GM23248 (cell line): ENCODE results near the gene WDR45. TPM values are rescaled to one million over a fixed set of nuclear protein-coding genes. Genes with fewer than 3 reads are reported as not detected.

Experiments
- DNase-seq: peaks from one replicate; pipeline ENCODE4 v3.0.0-alpha.2; 2015
- H2AFZ ChIP-seq: fragments of 200-600 bp; sonication (generic); 2 replicates; pipeline ENCODE4 v1.6.1; 2016; ENCODE audit warnings: antibody characterized with exemption
- H3F3A ChIP-seq: fragments of 200-600 bp; sonication (generic); 2 replicates; pipeline ENCODE4 v1.6.1; 2016; ENCODE audit warnings: mild to moderate bottlenecking, antibody characterized with exemption, mixed run types; ENCODE audit not compliant: insufficient read depth
- H3K27ac ChIP-seq: fragments of 200-600 bp; sonication (generic); 2 replicates; pipeline ENCODE4 v1.5.1; 2016; ENCODE audit warnings: mild to moderate bottlenecking
- H3K27me3 ChIP-seq: fragments of 200-600 bp; sonication (generic); replicated peaks from 2 replicates; pipeline ENCODE4 v1.6.1; 2016; ENCODE audit warnings: mild to moderate bottlenecking; ENCODE audit not compliant: insufficient read depth
- H3K36me3 ChIP-seq: fragments of 200-600 bp; sonication (generic); 2 replicates; pipeline ENCODE4 v1.6.1; 2016; ENCODE audit warnings: low read depth, mild to moderate bottlenecking
- H3K4me1 ChIP-seq: fragments of 200-600 bp; sonication (generic); 2 replicates; pipeline ENCODE4 v1.6.1; 2016; ENCODE audit warnings: mild to moderate bottlenecking; ENCODE audit not compliant: insufficient read depth
- H3K4me2 ChIP-seq: fragments of 200-600 bp; sonication (generic); one replicate; pipeline ENCODE4 v1.6.1; 2016; ENCODE audit warnings: mild to moderate bottlenecking; ENCODE audit not compliant: unreplicated experiment
- H3K4me3 ChIP-seq: fragments of 200-600 bp; sonication (generic); 2 replicates; pipeline ENCODE4 v1.5.1; 2016; ENCODE audit warnings: mild to moderate bottlenecking
- H3K79me2 ChIP-seq: fragments of 200-600 bp; sonication (generic); 2 replicates; pipeline ENCODE4 v1.6.1; 2016; ENCODE audit warnings: mild to moderate bottlenecking; ENCODE audit not compliant: insufficient read depth
- H3K9ac ChIP-seq: fragments of 200-600 bp; sonication (generic); 2 replicates; pipeline ENCODE4 v1.6.1; 2016; ENCODE audit warnings: mild to moderate bottlenecking
- H3K9me2 ChIP-seq: fragments of 200-600 bp; sonication (generic); 2 replicates; pipeline ENCODE4 v1.6.1; 2016; ENCODE audit warnings: mixed run types, mild to moderate bottlenecking, moderate library complexity; ENCODE audit not compliant: insufficient read depth
- H3K9me3 ChIP-seq: fragments of 200-600 bp; sonication (generic); one replicate; pipeline ENCODE4 v1.6.1; 2017; ENCODE audit warnings: low read depth
- H4K20me1 ChIP-seq: fragments of 200-600 bp; sonication (generic); 2 replicates; pipeline ENCODE4 v1.6.0; 2016; ENCODE audit not compliant: insufficient read depth
- EZH2 ChIP-seq: fragments of 200-600 bp; sonication (generic); IDR thresholded peaks from 2 replicates; pipeline ENCODE4 v1.6.1; 2018; ENCODE audit warnings: antibody characterized with exemption, mild to moderate bottlenecking; ENCODE audit not compliant: insufficient read depth, poor library complexity, severe bottlenecking
- EZH2phosphoT487 ChIP-seq: fragments of 200-600 bp; sonication (generic); IDR thresholded peaks from 2 replicates; pipeline ENCODE4 v1.6.1; 2018; ENCODE audit warnings: antibody characterized with exemption, moderate library complexity, mild to moderate bottlenecking, low read depth; ENCODE audit not compliant: insufficient read depth
- WGBS, 2 experiments: methylation state at CpG; one replicate each; pipeline ENCODE4 v1.1.6; 2015 to 2017; ENCODE audit warnings: low lambda C conversion rate in 2 of 2, low coverage in 1 of 2; ENCODE audit errors: missing lambda C conversion rate in 2 of 2; 5-methylcytosine and 5-hydroxymethylcytosine counted together
- in situ Hi-C: fragments of 300-500 bp; cut with MboI; formaldehyde crosslinking; loops from 2 replicates; pipeline ENCODE4 v1.15.0; 2020
- polyA plus RNA-seq: library from polyadenylated mRNA; unstranded; fragments of >200 nt; fragmentation: Nextera tagmentation; extraction: Ambion mirVana; gene quantifications from 2 replicates; pipeline ENCODE4 v1.2.1, GENCODE V29; 2016
- total RNA-seq: library from RNA; depleted of rRNA; stranded (reverse); fragments of >200 nt; shearing (Covaris generic); gene quantifications from 2 replicates; pipeline ENCODE4 v1.2.3, GENCODE V29; 2014

The WDR45 gene
- total and polyA plus RNA-seq, 2 experiments from 2014 or later, result 78.5 to 103 TPM

GRCh38 chrX:49069038-49069437 is 10.6 kb downstream of the WDR45 start:
- TF ChIP-seq EZH2 (no peak), EZH2phosphoT487 (no peak)
- in situ Hi-C loops, result no loop called here

GRCh38 chrX:49067285-49068120 is 12.2 kb downstream of the WDR45 start:
- DNase-seq, result no peak
- 92% methylated on average over 32 of the region's 41 CpGs; no CpG with 5 or more reads in 1 of the 2 experiments for WGBS, 2 experiments
- H2AFZ ChIP-seq, result no peak overlapping the region
- H3K9me2 ChIP-seq, result no peaks in the 10 kb centered on the region
- no peak overlapping the region for H3K27ac ChIP-seq
- no peaks in the 10 kb centered on the region for H3K36me3 ChIP-seq
- H3F3A ChIP-seq, result no peaks in the 10 kb centered on the region
- no peak overlapping the region for H3K4me2 ChIP-seq
- H3K79me2 ChIP-seq, result peaks cover 8% of the 10 kb centered on the region
- no peak overlapping the region for H3K9ac ChIP-seq
- no peaks in the 10 kb centered on the region for H3K4me1 ChIP-seq
- H3K27me3 ChIP-seq, result no peaks in the 10 kb centered on the region
- TF ChIP-seq EZH2phosphoT487, result no peak
- no peak for TF ChIP-seq EZH2
- no peaks in the 10 kb centered on the region for H4K20me1 ChIP-seq
- H3K9me3 ChIP-seq, result no peaks in the 10 kb centered on the region
- H3K4me3 ChIP-seq, result no peak overlapping the region
- in situ Hi-C loops, result no loop called here

More at GRCh38 chrX:49069038-49069437, 10.6 kb downstream of the WDR45 start:
- Histone ChIP-seq H3K9me2 (no peaks in the 10 kb centered on the region), H3K27me3 (no peaks in the 10 kb centered on the region), H4K20me1 (no peaks in the 10 kb centered on the region), H3K9ac (no peak overlapping the region), H3K4me1 (no peaks in the 10 kb centered on the region), H3K4me2 (no peak overlapping the region), H3K36me3 (no peaks in the 10 kb centered on the region), H3F3A (no peaks in the 10 kb centered on the region), H3K27ac (no peak overlapping the region), H3K79me2 (peaks cover 20% of the 10 kb centered on the region), H3K9me3 (no peaks in the 10 kb centered on the region), H3K4me3 (no peak overlapping the region), H2AFZ (no peak overlapping the region)
- DNase-seq, result no peak
- WGBS, 2 experiments, result 96 to 97% methylated on average over 8 to 11 of the region's 11 CpGs

- WGBS, 2 experiments, result 92 to 94% methylated on average over 6 to 7 of the region's 9 CpGs
- in situ Hi-C loops, result no loop called here
- no peaks in the 10 kb centered on the region for H4K20me1 ChIP-seq
- DNase-seq, result no peak
- no peaks in the 10 kb centered on the region for H3K9me2 ChIP-seq
- H3K27ac ChIP-seq, result no peak overlapping the region
- H3K36me3 ChIP-seq, result no peaks in the 10 kb centered on the region
- no peaks in the 10 kb centered on the region for H3K4me1 ChIP-seq
- H2AFZ ChIP-seq, result no peak overlapping the region
- no peaks in the 10 kb centered on the region for H3F3A ChIP-seq
- TF ChIP-seq EZH2 (no peak), EZH2phosphoT487 (no peak)
- H3K4me2 ChIP-seq, result no peak overlapping the region
- no peaks in the 10 kb centered on the region for H3K79me2 ChIP-seq
- no peak overlapping the region for H3K9ac ChIP-seq
- no peaks in the 10 kb centered on the region for H3K27me3 ChIP-seq
- no peaks in the 10 kb centered on the region for H3K9me3 ChIP-seq
- no peak overlapping the region for H3K4me3 ChIP-seq
Observed at GRCh38 chrX:49066690-49067089, 13.0 kb downstream of the WDR45 start.

GRCh38 chrX:49066278-49066677 is 13.4 kb downstream of the WDR45 start:
- in situ Hi-C loops, result no loop called here
- H3K9ac ChIP-seq, result no peak overlapping the region

More at GRCh38 chrX:49066278-49066677, 13.4 kb downstream of the WDR45 start:
- Histone ChIP-seq H3K36me3 (no peaks in the 10 kb centered on the region), H3K9me2 (no peaks in the 10 kb centered on the region), H3K4me1 (no peaks in the 10 kb centered on the region), H3K27ac (no peak overlapping the region), H3F3A (no peaks in the 10 kb centered on the region), H3K4me2 (no peak overlapping the region), H2AFZ (no peak overlapping the region), H3K27me3 (no peaks in the 10 kb centered on the region), H3K79me2 (no peaks in the 10 kb centered on the region), H3K4me3 (no peak overlapping the region), H4K20me1 (no peaks in the 10 kb centered on the region), H3K9me3 (no peaks in the 10 kb centered on the region)
- TF ChIP-seq EZH2phosphoT487, result no peak
- TF ChIP-seq EZH2, result no peak
- no peak for DNase-seq
- WGBS, 2 experiments, result 59 to 65% methylated on average over 2 of the region's 2 CpGs
